ENCODE results near the gene DYNLT3.

Gene DYNLT3

DNA sequence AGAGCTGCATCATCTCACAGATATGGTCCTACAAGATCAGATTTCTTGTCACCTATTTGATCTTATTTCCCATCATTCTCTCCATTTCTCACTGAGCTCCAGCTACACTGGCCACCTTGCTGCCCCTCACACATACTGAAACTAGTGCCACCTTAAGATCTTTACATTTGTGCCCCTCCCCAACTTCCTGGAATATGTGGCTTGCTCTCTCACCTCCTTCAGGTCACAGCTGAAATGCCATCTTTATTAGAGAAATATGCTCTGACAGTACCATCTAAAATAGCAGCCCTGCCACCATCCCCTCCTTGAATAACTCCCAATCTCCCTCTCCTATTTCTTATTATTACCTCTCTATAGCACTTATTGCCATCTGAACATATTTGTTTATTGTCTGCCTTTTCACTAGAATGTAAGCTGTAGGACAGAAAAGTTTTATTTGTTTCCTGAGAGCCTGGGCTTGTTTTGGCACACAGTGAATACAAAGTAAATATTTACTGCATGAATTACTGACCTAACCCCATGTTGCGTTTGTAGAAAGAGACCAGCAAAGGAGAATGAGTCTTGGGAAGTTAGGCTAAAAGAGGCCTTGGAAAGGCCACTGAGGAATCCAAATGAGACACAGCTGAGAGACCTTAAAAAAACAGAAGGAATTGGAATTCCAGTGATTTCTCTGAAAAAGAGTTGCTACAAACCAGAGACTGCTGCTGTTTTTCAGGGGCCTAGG, 22.7 kb downstream of the DYNLT3 start:
- no peak overlapping the region for H3K27ac ChIP-seq (ENCODE audit: low read length, poor library complexity, severe bottlenecking)
- H2BK12ac ChIP-seq (ENCODE audit: low read length in 2 of 2): no peak overlapping the region
- no peak overlapping the region for H3K4me2 ChIP-seq (ENCODE audit: low read length, poor library complexity, severe bottlenecking)
- no peak overlapping the region for H4K8ac ChIP-seq (ENCODE audit: low read length)
- no peak overlapping the region for H2BK5ac ChIP-seq (ENCODE audit: low read depth, low read length, poor library complexity, severe bottlenecking)
- H3K79me1 ChIP-seq (replicated peaks; ENCODE audit: low read length, poor library complexity, severe bottlenecking): no peaks in the 10 kb centered on the region
- no peak overlapping the region for H3K4ac ChIP-seq (ENCODE audit: low read depth in 1 of 2, low read length in 2 of 2)
- WGBS: 52% methylated on average over 1 of the region's 1 CpG
- H4K91ac ChIP-seq (ENCODE audit: low read length): no peak overlapping the region
- H3K27me3 ChIP-seq (ENCODE audit: control insufficient read depth in 1 of 2, insufficient read depth in 1 of 2, low read length in 2 of 2): peaks cover 0 to 8% of the 10 kb centered on the region in 2 experiments
- no peaks in the 10 kb centered on the region for H3K4me1 ChIP-seq (ENCODE audit: control insufficient read depth, insufficient read depth, low read depth, low read length)
- H2BK120ac ChIP-seq (ENCODE audit: low read depth, low read length): no peak overlapping the region
- peak; percentile 43 for DNase-seq
- H3K23ac ChIP-seq (ENCODE audit: low read length in 2 of 2): no peak overlapping the region
- H3K18ac ChIP-seq (ENCODE audit: low read depth in 1 of 2, low read length in 2 of 2): no peak overlapping the region
- H3K9ac ChIP-seq (ENCODE audit: low read length): no peak overlapping the region
- H3K36me3 ChIP-seq (ENCODE audit: control insufficient read depth in 1 of 2, insufficient read depth in 2 of 2, low read depth in 1 of 2, low read length in 2 of 2): no peaks in the 10 kb centered on the region
- H3K9me3 ChIP-seq (ENCODE audit: control insufficient read depth, low read length): no peaks in the 10 kb centered on the region
- H2BK15ac ChIP-seq (ENCODE audit: low read depth, poor library complexity, severe bottlenecking): no peak overlapping the region
- H2AK5ac ChIP-seq (ENCODE audit: low read length, severe bottlenecking): no peak overlapping the region
- no peak overlapping the region for H2AFZ ChIP-seq (ENCODE audit: low read depth, low read length)
- no peak overlapping the region for H3K14ac ChIP-seq (ENCODE audit: low read length in 2 of 2)
- H3K4me3 ChIP-seq (ENCODE audit: insufficient read depth in 1 of 2, low read depth in 1 of 2, low read length in 2 of 2): no peak overlapping the region

DNA sequence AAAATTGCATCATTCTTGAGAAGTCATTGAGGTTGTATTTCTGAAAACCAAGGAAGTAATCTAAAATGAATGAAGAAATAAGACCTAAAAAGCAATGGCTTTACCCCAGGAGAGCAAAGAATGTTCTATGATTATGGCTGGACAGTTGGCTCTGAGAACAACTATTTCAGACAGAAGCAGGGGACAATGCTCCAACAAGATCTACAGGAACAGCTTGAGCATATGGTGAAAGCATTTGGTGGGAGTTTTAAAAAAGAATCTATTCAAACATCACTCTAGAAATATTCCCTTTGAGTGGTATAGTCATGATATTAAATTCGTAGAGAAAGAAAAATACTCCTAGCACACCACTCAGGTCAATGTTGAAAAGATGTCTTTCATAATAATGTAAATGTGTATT, 26.7 kb downstream of the DYNLT3 start:
- H3K36me3 ChIP-seq (ENCODE audit: control insufficient read depth in 1 of 2, insufficient read depth in 2 of 2, low read depth in 1 of 2, low read length in 2 of 2): no peaks in the 10 kb centered on the region
- WGBS: no CpG with 5 or more reads among the region's 1 CpG
- no peaks in the 10 kb centered on the region for H3K79me1 ChIP-seq (replicated peaks; ENCODE audit: low read length, poor library complexity, severe bottlenecking)
- no peaks in the 10 kb centered on the region for H3K4me1 ChIP-seq (ENCODE audit: control insufficient read depth, insufficient read depth, low read depth, low read length)
- H2BK120ac ChIP-seq (ENCODE audit: low read depth, low read length): no peak overlapping the region
- H3K23ac ChIP-seq (ENCODE audit: low read length in 2 of 2): no peak overlapping the region
- no peak overlapping the region for H4K8ac ChIP-seq (ENCODE audit: low read length)
- no peak overlapping the region for H3K9ac ChIP-seq (ENCODE audit: low read length)
- H3K4ac ChIP-seq (ENCODE audit: low read depth in 1 of 2, low read length in 2 of 2): no peak overlapping the region
- no peaks in the 10 kb centered on the region for H3K9me3 ChIP-seq (ENCODE audit: control insufficient read depth, low read length)
- no peak overlapping the region for H2AFZ ChIP-seq (ENCODE audit: low read depth, low read length)
- H2BK5ac ChIP-seq (ENCODE audit: low read depth, low read length, poor library complexity, severe bottlenecking): no peak overlapping the region
- no peak overlapping the region for H3K4me2 ChIP-seq (ENCODE audit: low read length, poor library complexity, severe bottlenecking)
- H2BK15ac ChIP-seq (ENCODE audit: low read depth, poor library complexity, severe bottlenecking): no peak overlapping the region
- H2AK5ac ChIP-seq (ENCODE audit: low read length, severe bottlenecking): no peak overlapping the region
- DNase-seq: no peak
- H3K27me3 ChIP-seq (ENCODE audit: control insufficient read depth in 1 of 2, insufficient read depth in 1 of 2, low read length in 2 of 2): peaks cover 0 to 16% of the 10 kb centered on the region in 2 experiments
- H3K14ac ChIP-seq (ENCODE audit: low read length in 2 of 2): no peak overlapping the region
- H2BK12ac ChIP-seq (ENCODE audit: low read length in 2 of 2): no peak overlapping the region
- no peak overlapping the region for H3K27ac ChIP-seq (ENCODE audit: low read length, poor library complexity, severe bottlenecking)
- no peak overlapping the region for H3K18ac ChIP-seq (ENCODE audit: low read depth in 1 of 2, low read length in 2 of 2)
- H3K4me3 ChIP-seq (ENCODE audit: insufficient read depth in 1 of 2, low read depth in 1 of 2, low read length in 2 of 2): no peak overlapping the region
- H4K91ac ChIP-seq (ENCODE audit: low read length): no peak overlapping the region

DNA sequence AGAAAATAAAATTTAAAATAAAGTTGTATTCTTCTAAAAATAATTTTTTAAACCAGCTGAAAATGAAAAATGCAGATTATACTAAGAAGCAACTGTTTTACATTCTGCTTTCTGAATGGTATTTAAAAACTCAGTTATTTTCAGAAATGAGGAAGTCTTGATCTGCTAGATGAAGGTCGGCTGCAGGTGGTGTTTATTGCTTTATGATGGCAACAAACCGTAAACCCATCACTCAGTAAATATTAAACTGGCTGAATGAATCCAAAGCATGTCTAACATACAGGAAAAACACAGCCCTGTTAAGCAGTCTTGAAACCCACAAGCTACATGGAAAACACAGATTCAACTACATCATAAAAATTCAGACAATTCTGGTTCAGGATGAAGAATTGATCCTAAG, 29.3 kb downstream of the DYNLT3 start:
- Histone ChIP-seq H3K79me1 (replicated peaks; ENCODE audit: low read length, poor library complexity, severe bottlenecking) (no peaks in the 10 kb centered on the region), H3K4me1 (ENCODE audit: control insufficient read depth, insufficient read depth, low read depth, low read length) (no peaks in the 10 kb centered on the region), H2AK5ac (ENCODE audit: low read length, severe bottlenecking) (no peak overlapping the region), H3K27me3 (ENCODE audit: control insufficient read depth in 1 of 2, insufficient read depth in 1 of 2, low read length in 2 of 2) (peaks cover 0 to 17% of the 10 kb centered on the region in 2 experiments), H3K4ac (ENCODE audit: low read depth in 1 of 2, low read length in 2 of 2) (no peak overlapping the region), H3K36me3 (ENCODE audit: control insufficient read depth in 1 of 2, insufficient read depth in 2 of 2, low read depth in 1 of 2, low read length in 2 of 2) (no peaks in the 10 kb centered on the region), H2BK5ac (ENCODE audit: low read depth, low read length, poor library complexity, severe bottlenecking) (no peak overlapping the region), H3K4me2 (ENCODE audit: low read length, poor library complexity, severe bottlenecking) (no peak overlapping the region), H4K8ac (ENCODE audit: low read length) (no peak overlapping the region), H3K23ac (ENCODE audit: low read length in 2 of 2) (no peak overlapping the region), H2BK12ac (ENCODE audit: low read length in 2 of 2) (no peak overlapping the region), H4K91ac (ENCODE audit: low read length) (no peak overlapping the region), H2BK120ac (ENCODE audit: low read depth, low read length) (no peak overlapping the region), H3K27ac (ENCODE audit: low read length, poor library complexity, severe bottlenecking) (no peak overlapping the region), H3K9me3 (ENCODE audit: control insufficient read depth, low read length) (no peaks in the 10 kb centered on the region), H2AFZ (ENCODE audit: low read depth, low read length) (no peak overlapping the region), H3K18ac (ENCODE audit: low read depth in 1 of 2, low read length in 2 of 2) (no peak overlapping the region), H3K9ac (ENCODE audit: low read length) (no peak overlapping the region), H3K4me3 (ENCODE audit: insufficient read depth in 1 of 2, low read depth in 1 of 2, low read length in 2 of 2) (no peak overlapping the region), H2BK15ac (ENCODE audit: low read depth, poor library complexity, severe bottlenecking) (no peak overlapping the region), H3K14ac (ENCODE audit: low read length in 2 of 2) (no peak overlapping the region)
- WGBS: 43% methylated on average over 2 of the region's 2 CpGs
- no peak for DNase-seq

DNA sequence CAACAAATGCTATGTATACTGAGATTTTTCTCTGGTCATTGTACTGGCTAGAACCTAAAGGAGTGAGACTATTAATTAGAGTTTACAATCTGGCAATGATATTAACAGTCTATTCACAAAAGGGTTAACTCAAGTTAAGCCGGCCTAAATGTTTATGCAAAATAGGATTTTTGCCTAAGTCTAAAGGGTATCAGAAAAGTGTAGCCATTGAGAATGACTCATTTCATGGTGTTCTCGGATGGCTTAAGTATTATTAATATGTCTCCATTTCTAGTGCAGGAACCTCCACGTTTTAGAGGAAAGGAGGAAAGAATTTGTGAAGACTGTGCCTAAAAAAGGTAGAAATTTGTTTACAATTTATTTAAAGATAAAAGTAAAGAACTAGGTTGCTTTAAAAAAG, 29.8 kb downstream of the DYNLT3 start:
- Histone ChIP-seq H4K91ac (ENCODE audit: low read length) (no peak overlapping the region), H3K4me1 (ENCODE audit: control insufficient read depth, insufficient read depth, low read depth, low read length) (no peaks in the 10 kb centered on the region), H2AK5ac (ENCODE audit: low read length, severe bottlenecking) (no peak overlapping the region), H2BK120ac (ENCODE audit: low read depth, low read length) (no peak overlapping the region), H3K14ac (ENCODE audit: low read length in 2 of 2) (no peak overlapping the region), H2BK12ac (ENCODE audit: low read length in 2 of 2) (no peak overlapping the region), H2AFZ (ENCODE audit: low read depth, low read length) (no peak overlapping the region), H3K4ac (ENCODE audit: low read depth in 1 of 2, low read length in 2 of 2) (no peak overlapping the region), H3K18ac (ENCODE audit: low read depth in 1 of 2, low read length in 2 of 2) (no peak overlapping the region), H3K9ac (ENCODE audit: low read length) (no peak overlapping the region), H3K9me3 (ENCODE audit: control insufficient read depth, low read length) (no peaks in the 10 kb centered on the region), H2BK5ac (ENCODE audit: low read depth, low read length, poor library complexity, severe bottlenecking) (no peak overlapping the region), H3K79me1 (replicated peaks; ENCODE audit: low read length, poor library complexity, severe bottlenecking) (no peaks in the 10 kb centered on the region), H2BK15ac (ENCODE audit: low read depth, poor library complexity, severe bottlenecking) (no peak overlapping the region), H3K27me3 (ENCODE audit: control insufficient read depth in 1 of 2, insufficient read depth in 1 of 2, low read length in 2 of 2) (peaks cover 0 to 17% of the 10 kb centered on the region in 2 experiments), H3K4me2 (ENCODE audit: low read length, poor library complexity, severe bottlenecking) (no peak overlapping the region), H3K4me3 (ENCODE audit: insufficient read depth in 1 of 2, low read depth in 1 of 2, low read length in 2 of 2) (no peak overlapping the region), H4K8ac (ENCODE audit: low read length) (no peak overlapping the region), H3K36me3 (ENCODE audit: control insufficient read depth in 1 of 2, insufficient read depth in 2 of 2, low read depth in 1 of 2, low read length in 2 of 2) (no peaks in the 10 kb centered on the region), H3K23ac (ENCODE audit: low read length in 2 of 2) (no peak overlapping the region), H3K27ac (ENCODE audit: low read length, poor library complexity, severe bottlenecking) (no peak overlapping the region)
- WGBS: 44% methylated on average over 2 of the region's 3 CpGs
- DNase-seq: no peak

Data from mesenchymal stem cell (in vitro differentiated cells and primary cell).